Measurements from ENCODE around the gene ASPHD1. TPM values are rescaled to one million over a fixed set of nuclear protein-coding genes. Genes with fewer than 3 reads are reported as not detected.
"Not testable (repeated sequence)": the region's sequence is repeated elsewhere in the genome, so short reads cannot be mapped to it uniquely, and the experiment has no call there.

Gene ASPHD1
- total and polyA plus RNA-seq, 2 donors (not counting 1 experiment from before 2014, with no cell fraction given): 0.77 to 5.4 TPM

- Histone ChIP-seq H3K36me3 (ENCODE audit: control insufficient read depth, insufficient read depth, low read length) (no peaks in the 10 kb centered on the region), H3K4me1 (ENCODE audit: control insufficient read depth, extremely low read depth, insufficient read depth, low read length) (no peaks in the 10 kb centered on the region), H3K27ac (ENCODE audit: insufficient read depth, low read length) (no peak overlapping the region), H3K4me2 (ENCODE audit: extremely low read depth, insufficient read depth, low read length) (no peak overlapping the region), H3K27me3 (ENCODE audit: control insufficient read depth, insufficient read depth, low read length) (no peaks in the 10 kb centered on the region), H3K4me3 (replicated peaks in 1 of 4; ENCODE audit: control extremely low read depth in 1 of 4, insufficient read depth in 1 of 4, low read depth in 3 of 4, low read length in 4 of 4) (no peak overlapping the region), H3K9me3 (ENCODE audit: control insufficient read depth, insufficient read depth, low read depth, low read length) (no peaks in the 10 kb centered on the region), H2AFZ (ENCODE audit: low read length) (no peak overlapping the region), H3K9ac (ENCODE audit: insufficient read depth, low read length) (no peak overlapping the region), H3K79me2 (ENCODE audit: control insufficient read depth, insufficient read depth, low read length) (no peaks in the 10 kb centered on the region), H4K20me1 (ENCODE audit: control insufficient read depth, extremely low read depth, insufficient read depth, low read length) (no peaks in the 10 kb centered on the region)
- TF ChIP-seq EZH2 (IDR thresholded peaks at IDR 0.05; ENCODE audit: low read length, missing control alignments): no peak
- TF ChIP-seq CTCF (conservative IDR thresholded peaks at IDR 0.05 in 1 of 2, IDR thresholded peaks at IDR 0.05 in 1 of 2; ENCODE audit: low read depth in 1 of 2, low read length in 2 of 2): no peak
- no peak for DNase-seq (ENCODE audit: low read depth in 2 of 2)
Observed at GRCh38 chr16:29907973-29908372, 7.7 kb downstream of the ASPHD1 start.

- H3K27ac ChIP-seq (ENCODE audit: insufficient read depth, low read length): no peak overlapping the region
Observed at GRCh38 chr16:29908719-29909220, 8.5 kb downstream of the ASPHD1 start.

GRCh38 chr16:29909391-29909790 lies 9.1 kb downstream of the ASPHD1 start:
- Histone ChIP-seq H3K9ac (ENCODE audit: insufficient read depth, low read length) (no peak overlapping the region), H3K4me2 (ENCODE audit: extremely low read depth, insufficient read depth, low read length) (no peak overlapping the region), H3K9me3 (ENCODE audit: control insufficient read depth, insufficient read depth, low read depth, low read length) (no peaks in the 10 kb centered on the region), H3K4me3 (replicated peaks in 1 of 4; ENCODE audit: control extremely low read depth in 1 of 4, insufficient read depth in 1 of 4, low read depth in 3 of 4, low read length in 4 of 4) (no peak overlapping the region), H4K20me1 (ENCODE audit: control insufficient read depth, extremely low read depth, insufficient read depth, low read length) (no peaks in the 10 kb centered on the region), H3K27me3 (ENCODE audit: control insufficient read depth, insufficient read depth, low read length) (no peaks in the 10 kb centered on the region), H2AFZ (ENCODE audit: low read length) (no peak overlapping the region), H3K36me3 (ENCODE audit: control insufficient read depth, insufficient read depth, low read length) (no peaks in the 10 kb centered on the region), H3K79me2 (ENCODE audit: control insufficient read depth, insufficient read depth, low read length) (no peaks in the 10 kb centered on the region), H3K4me1 (ENCODE audit: control insufficient read depth, extremely low read depth, insufficient read depth, low read length) (no peaks in the 10 kb centered on the region), H3K27ac (ENCODE audit: insufficient read depth, low read length) (no peak overlapping the region)
- TF ChIP-seq EZH2 (IDR thresholded peaks at IDR 0.05; ENCODE audit: low read length, missing control alignments) (no peak), CTCF (conservative IDR thresholded peaks at IDR 0.05 in 1 of 2, IDR thresholded peaks at IDR 0.05 in 1 of 2; ENCODE audit: low read depth in 1 of 2, low read length in 2 of 2) (no peak)
- DNase-seq (ENCODE audit: low read depth in 2 of 2): peak in 1 of 2 donors; percentile 13

More at GRCh38 chr16:29908719-29909220, 8.5 kb downstream of the ASPHD1 start:
- no peaks in the 10 kb centered on the region for H4K20me1 ChIP-seq (ENCODE audit: control insufficient read depth, extremely low read depth, insufficient read depth, low read length)
- H3K9me3 ChIP-seq (ENCODE audit: control insufficient read depth, insufficient read depth, low read depth, low read length): no peaks in the 10 kb centered on the region
- no peak for DNase-seq (ENCODE audit: low read depth in 2 of 2)
- H3K36me3 ChIP-seq (ENCODE audit: control insufficient read depth, insufficient read depth, low read length): no peaks in the 10 kb centered on the region
- H3K79me2 ChIP-seq (ENCODE audit: control insufficient read depth, insufficient read depth, low read length): no peaks in the 10 kb centered on the region
- no peak overlapping the region for H3K4me2 ChIP-seq (ENCODE audit: extremely low read depth, insufficient read depth, low read length)
- H3K4me1 ChIP-seq (ENCODE audit: control insufficient read depth, extremely low read depth, insufficient read depth, low read length): no peaks in the 10 kb centered on the region
- no peak overlapping the region for H3K9ac ChIP-seq (ENCODE audit: insufficient read depth, low read length)
- no peak for TF ChIP-seq CTCF (conservative IDR thresholded peaks at IDR 0.05 in 1 of 2, IDR thresholded peaks at IDR 0.05 in 1 of 2; ENCODE audit: low read depth in 1 of 2, low read length in 2 of 2)
- no peak overlapping the region for H3K4me3 ChIP-seq (replicated peaks in 1 of 4; ENCODE audit: control extremely low read depth in 1 of 4, insufficient read depth in 1 of 4, low read depth in 3 of 4, low read length in 4 of 4)
- no peak overlapping the region for H2AFZ ChIP-seq (ENCODE audit: low read length)
- no peaks in the 10 kb centered on the region for H3K27me3 ChIP-seq (ENCODE audit: control insufficient read depth, insufficient read depth, low read length)

GRCh38 chr16:29909851-29910250 lies 9.6 kb downstream of the ASPHD1 start:
- not testable (repeated sequence) for H3K9me3 ChIP-seq (ENCODE audit: control insufficient read depth, insufficient read depth, low read depth, low read length); H3K4me1 ChIP-seq (ENCODE audit: control insufficient read depth, extremely low read depth, insufficient read depth, low read length); H3K36me3 ChIP-seq (ENCODE audit: control insufficient read depth, insufficient read depth, low read length); H3K27me3 ChIP-seq (ENCODE audit: control insufficient read depth, insufficient read depth, low read length); H4K20me1 ChIP-seq (ENCODE audit: control insufficient read depth, extremely low read depth, insufficient read depth, low read length); H3K4me2 ChIP-seq (ENCODE audit: extremely low read depth, insufficient read depth, low read length); H3K79me2 ChIP-seq (ENCODE audit: control insufficient read depth, insufficient read depth, low read length); H3K9ac ChIP-seq (ENCODE audit: insufficient read depth, low read length); H2AFZ ChIP-seq (ENCODE audit: low read length); H3K4me3 ChIP-seq (replicated peaks in 1 of 4; ENCODE audit: control extremely low read depth in 1 of 4, insufficient read depth in 1 of 4, low read depth in 3 of 4, low read length in 4 of 4); DNase-seq (ENCODE audit: low read depth in 2 of 2); H3K27ac ChIP-seq (ENCODE audit: insufficient read depth, low read length)
